ENCODE data around the gene B4GAT1. TPM values are rescaled to one million over a fixed set of nuclear protein-coding genes. Genes with fewer than 3 reads are reported as not detected.

Gene B4GAT1
- total and polyA plus RNA-seq, 2 experiments from 2014 or later: 129 to 194 TPM

GRCh38 chr11:66310324-66310723, 37.1 kb downstream of the B4GAT1 start:
- no peak overlapping the region for H3K27ac ChIP-seq
- H3K4me1 ChIP-seq (ENCODE audit: low read depth): peaks cover 12% of the 10 kb centered on the region
- DNase-seq (ENCODE audit: low read depth in 1 of 2, low spot score in 1 of 2): no peak
- no peaks in the 10 kb centered on the region for H3K9me3 ChIP-seq (ENCODE audit: low read depth)
- no peak overlapping the region for H3K4me3 ChIP-seq
- no peaks in the 10 kb centered on the region for H3K36me3 ChIP-seq
- TF ChIP-seq CTCF (IDR thresholded peaks at IDR 0.05; ENCODE audit: low read depth, low read length): no peak
- no peaks in the 10 kb centered on the region for H3K27me3 ChIP-seq

- H3K36me3 ChIP-seq: no peaks in the 10 kb centered on the region
- no peaks in the 10 kb centered on the region for H3K9me3 ChIP-seq (ENCODE audit: low read depth)
- TF ChIP-seq CTCF (IDR thresholded peaks at IDR 0.05; ENCODE audit: low read depth, low read length): no peak
These were observed 38.0 kb downstream of the B4GAT1 start for GRCh38 chr11:66309475-66309874.

GRCh38 chr11:66302656-66303055, 44.8 kb downstream of the B4GAT1 start:
- H3K27me3 ChIP-seq: no peaks in the 10 kb centered on the region
- TF ChIP-seq CTCF (IDR thresholded peaks at IDR 0.05; ENCODE audit: low read depth, low read length): no peak
- no peaks in the 10 kb centered on the region for H3K36me3 ChIP-seq
- H3K27ac ChIP-seq: no peak overlapping the region
- H3K4me3 ChIP-seq: no peak overlapping the region
- no peaks in the 10 kb centered on the region for H3K9me3 ChIP-seq (ENCODE audit: low read depth)
- no peaks in the 10 kb centered on the region for H3K4me1 ChIP-seq (ENCODE audit: low read depth)
- no peak for DNase-seq (ENCODE audit: low read depth in 1 of 2, low spot score in 1 of 2)

More at GRCh38 chr11:66309475-66309874, 38.0 kb downstream of the B4GAT1 start:
- H3K27ac ChIP-seq: no peak overlapping the region
- no peaks in the 10 kb centered on the region for H3K27me3 ChIP-seq
- H3K4me3 ChIP-seq: no peak overlapping the region
- peaks cover 12% of the 10 kb centered on the region for H3K4me1 ChIP-seq (ENCODE audit: low read depth)
- DNase-seq (ENCODE audit: low read depth in 1 of 2, low spot score in 1 of 2): no peak

- Histone ChIP-seq H3K9me3 (ENCODE audit: low read depth) (no peaks in the 10 kb centered on the region), H3K4me3 (no peak overlapping the region), H3K4me1 (ENCODE audit: low read depth) (no peaks in the 10 kb centered on the region), H3K27me3 (peaks cover 10% of the 10 kb centered on the region), H3K36me3 (no peaks in the 10 kb centered on the region), H3K27ac (no peak overlapping the region)
- no peak for TF ChIP-seq CTCF (IDR thresholded peaks at IDR 0.05; ENCODE audit: low read depth, low read length)
- no peak for DNase-seq (ENCODE audit: low read depth in 1 of 2, low spot score in 1 of 2)
These were observed 48.2 kb downstream of the B4GAT1 start for GRCh38 chr11:66299186-66299585.

- H3K4me1 ChIP-seq (ENCODE audit: low read depth): no peaks in the 10 kb centered on the region
- H3K9me3 ChIP-seq (ENCODE audit: low read depth): no peaks in the 10 kb centered on the region
- DNase-seq (ENCODE audit: low read depth in 1 of 2, low spot score in 1 of 2): no peak
- H3K27me3 ChIP-seq: peaks cover 25% of the 10 kb centered on the region
- no peak overlapping the region for H3K27ac ChIP-seq
- no peaks in the 10 kb centered on the region for H3K36me3 ChIP-seq
- no peak overlapping the region for H3K4me3 ChIP-seq
- no peak for TF ChIP-seq CTCF (IDR thresholded peaks at IDR 0.05; ENCODE audit: low read depth, low read length)
These were observed 49.8 kb downstream of the B4GAT1 start for GRCh38 chr11:66297610-66298009.

Other genes starting within 250 kb of the B4GAT1 start
- 29.7 and 33.9 TPM in 2 replicates for gene KLC2, start 89.9 kb downstream of the B4GAT1 start, total RNA-seq
- gene KLC2, start 89.9 kb downstream of the B4GAT1 start, polyA plus RNA-seq: 41.6 and 46.4 TPM in 2 replicates
- 103 and 135 TPM in 2 replicates for gene RAB1B, start 79.0 kb downstream of the B4GAT1 start, total RNA-seq
- gene RAB1B, start 79.0 kb downstream of the B4GAT1 start, polyA plus RNA-seq: 17.3 and 21.0 TPM in 2 replicates
- gene CNIH2, start 69.5 kb downstream of the B4GAT1 start, total RNA-seq: 2.1 and 2.7 TPM in 2 replicates
- 3.3 and 8.9 TPM in 2 replicates for gene CNIH2, start 69.5 kb downstream of the B4GAT1 start, polyA plus RNA-seq
- gene YIF1A, start 58.5 kb downstream of the B4GAT1 start, total RNA-seq: 68.2 and 121 TPM in 2 replicates
- 116 and 147 TPM in 2 replicates for gene YIF1A, start 58.5 kb downstream of the B4GAT1 start, polyA plus RNA-seq
- gene TMEM151A, start 55.7 kb downstream of the B4GAT1 start, total RNA-seq: 2.6 and 3.5 TPM in 2 replicates
- gene TMEM151A, start 55.7 kb downstream of the B4GAT1 start, polyA plus RNA-seq: 0.87 and 2.0 TPM in 2 replicates
- 7.9 and 11.4 TPM in 2 replicates for gene CD248, start 30.6 kb downstream of the B4GAT1 start, total RNA-seq
- 20.2 and 31.2 TPM in 2 replicates for gene CD248, start 30.6 kb downstream of the B4GAT1 start, polyA plus RNA-seq
- gene RIN1, start 11.2 kb downstream of the B4GAT1 start, total RNA-seq: 4.9 and 9.4 TPM in 2 replicates
- gene RIN1, start 11.2 kb downstream of the B4GAT1 start, polyA plus RNA-seq: 1.9 and 4.8 TPM in 2 replicates
- gene BRMS1, start 2.5 kb downstream of the B4GAT1 start, total RNA-seq: 29.3 and 33.2 TPM in 2 replicates
- gene BRMS1, start 2.5 kb downstream of the B4GAT1 start, polyA plus RNA-seq: 33.8 and 37.3 TPM in 2 replicates
- gene SLC29A2, start 24.1 kb upstream of the B4GAT1 start, total RNA-seq: 30.2 and 36.8 TPM in 2 replicates
- 32.6 and 50.2 TPM in 2 replicates for gene SLC29A2, start 24.1 kb upstream of the B4GAT1 start, polyA plus RNA-seq
- 1.2 TPM in 2 replicates for gene NPAS4, start 73.4 kb upstream of the B4GAT1 start, total RNA-seq
- 1.5 TPM in 1 of 2 replicates, not detected in the other for gene NPAS4, start 73.4 kb upstream of the B4GAT1 start, polyA plus RNA-seq
- gene MRPL11, start 91.2 kb upstream of the B4GAT1 start, total RNA-seq: 48.4 and 70.3 TPM in 2 replicates
- 64.1 and 75.8 TPM in 2 replicates for gene MRPL11, start 91.2 kb upstream of the B4GAT1 start, polyA plus RNA-seq
- gene PELI3, start 119.3 kb upstream of the B4GAT1 start, total RNA-seq: 19.9 and 30.9 TPM in 2 replicates
- 16.4 and 20.5 TPM in 2 replicates for gene PELI3, start 119.3 kb upstream of the B4GAT1 start, polyA plus RNA-seq
- 21.9 and 60.7 TPM in 2 replicates for gene DPP3, start 132.8 kb upstream of the B4GAT1 start, total RNA-seq
- 20.8 and 44.9 TPM in 2 replicates for gene DPP3, start 132.8 kb upstream of the B4GAT1 start, polyA plus RNA-seq
- gene BBS1, start 163.0 kb upstream of the B4GAT1 start, total RNA-seq: 100 and 106 TPM in 2 replicates
- gene BBS1, start 163.0 kb upstream of the B4GAT1 start, polyA plus RNA-seq: 59.7 and 62.7 TPM in 2 replicates
- 14.7 and 21.6 TPM in 2 replicates for gene ZDHHC24, start 198.4 kb upstream of the B4GAT1 start, total RNA-seq
- 15.2 and 16.9 TPM in 2 replicates for gene ZDHHC24, start 198.4 kb upstream of the B4GAT1 start, polyA plus RNA-seq
- 74.2 and 189 TPM in 2 replicates for gene ACTN3, start 199.3 kb upstream of the B4GAT1 start, total RNA-seq
- 111 and 322 TPM in 2 replicates for gene ACTN3, start 199.3 kb upstream of the B4GAT1 start, polyA plus RNA-seq
- gene CTSF, start 221.0 kb upstream of the B4GAT1 start, total RNA-seq: 15.2 and 45.6 TPM in 2 replicates
- gene CTSF, start 221.0 kb upstream of the B4GAT1 start, polyA plus RNA-seq: 16.8 and 51.0 TPM in 2 replicates
- 2.7 and 3.9 TPM in 2 replicates for gene CCDC87, start 245.4 kb upstream of the B4GAT1 start, total RNA-seq
- gene CCDC87, start 245.4 kb upstream of the B4GAT1 start, polyA plus RNA-seq: 1.2 and 4.8 TPM in 2 replicates
- 73.1 and 86.6 TPM in 2 replicates for gene CCS, start 245.6 kb upstream of the B4GAT1 start, total RNA-seq
- gene CCS, start 245.6 kb upstream of the B4GAT1 start, polyA plus RNA-seq: 117 and 153 TPM in 2 replicates